HepG2 (cell line): ENCODE results near the gene ARFGAP3. TPM values are rescaled to one million over a fixed set of nuclear protein-coding genes. Genes with fewer than 3 reads are reported as not detected.

Experiments used
- HNRNPH1 ChIP-seq: fragments of 200-400 bp; formaldehyde crosslinking; optimal IDR thresholded peaks from 2 replicates; pipeline ENCODE3; 2017; ENCODE audit warnings: mild to moderate bottlenecking, low read depth, low read length
- JARID2 ChIP-seq: sonication (generic); formaldehyde crosslinking; IDR thresholded peaks from 2 replicates; pipeline ENCODE4 v1.8.1; 2023; ENCODE audit warnings: missing genetic modification reagents, inconsistent platforms; ENCODE audit not compliant: insufficient replicate concordance
- NAIF1 ChIP-seq: sonication (generic); formaldehyde crosslinking; IDR thresholded peaks from 2 replicates; pipeline ENCODE4 v1.5.0; 2020; ENCODE audit warnings: mild to moderate bottlenecking, missing genetic modification reagents, borderline replicate concordance
- PAF1 ChIP-seq: IDR thresholded peaks from 2 replicates; pipeline ENCODE4 v1.6.1; 2016; ENCODE audit warnings: missing genetic modification reagents, missing compliant biosample characterization
- POGZ ChIP-seq: sonication (generic); formaldehyde crosslinking; IDR thresholded peaks from 2 replicates; pipeline ENCODE4 v1.4.0; 2020; ENCODE audit warnings: mild to moderate bottlenecking, missing genetic modification reagents
- POLR2A ChIP-seq, 2 experiments: IDR thresholded peaks; 2 replicates each; pipeline ENCODE4 v1.6.1; 2011; ENCODE audit warnings: low read depth in 2 of 2, low read length in 2 of 2, mild to moderate bottlenecking in 1 of 2, moderate library complexity in 1 of 2; ENCODE audit not compliant: insufficient read depth in 1 of 2
- RELA ChIP-seq: sonication (generic); formaldehyde crosslinking; IDR thresholded peaks from 2 replicates; pipeline ENCODE4 v1.4.0; 2020; ENCODE audit warnings: missing genetic modification reagents
- TEAD3 ChIP-seq: optimal IDR thresholded peaks from 2 replicates; pipeline ENCODE3; 2016; ENCODE audit warnings: borderline replicate concordance
- THYN1 ChIP-seq: sonication (generic); formaldehyde crosslinking; IDR thresholded peaks from 2 replicates; pipeline ENCODE4 v1.8.1; 2023; ENCODE audit warnings: low read depth, mild to moderate bottlenecking, moderate library complexity, missing genetic modification reagents, borderline replicate concordance
- YEATS2 ChIP-seq: sonication (generic); formaldehyde crosslinking; IDR thresholded peaks from 2 replicates; pipeline ENCODE4 v1.4.0; 2020; ENCODE audit warnings: missing genetic modification reagents, borderline replicate concordance
- ZBTB38 ChIP-seq: sonication (generic); formaldehyde crosslinking; IDR thresholded peaks from 2 replicates; pipeline ENCODE4 v1.5.1; 2020; ENCODE audit warnings: mild to moderate bottlenecking, missing genetic modification reagents
- ZIK1 ChIP-seq: sonication (generic); formaldehyde crosslinking; IDR thresholded peaks from 2 replicates; pipeline ENCODE4 v1.5.0; 2020; ENCODE audit warnings: mild to moderate bottlenecking, low read depth, missing genetic modification reagents, borderline replicate concordance
- ZNF264 ChIP-seq: sonication (generic); formaldehyde crosslinking; IDR thresholded peaks from 2 replicates; pipeline ENCODE4 v1.4.0; 2020; ENCODE audit warnings: missing genetic modification reagents
- ZNF274 ChIP-seq: sonication (generic); formaldehyde crosslinking; IDR thresholded peaks from 2 replicates; pipeline ENCODE4 v1.5.1; 2020; ENCODE audit warnings: mild to moderate bottlenecking, missing genetic modification reagents
- ZNF292 ChIP-seq: sonication (generic); formaldehyde crosslinking; IDR thresholded peaks from 2 replicates; pipeline ENCODE4 v1.8.1; 2022; ENCODE audit warnings: mild to moderate bottlenecking, low read depth, missing genetic modification reagents, borderline replicate concordance
- ZNF451 ChIP-seq: sonication (generic); formaldehyde crosslinking; IDR thresholded peaks from 2 replicates; pipeline ENCODE4 v1.5.0; 2020; ENCODE audit warnings: mild to moderate bottlenecking, missing genetic modification reagents
- ZNF7 ChIP-seq: IDR thresholded peaks from 2 replicates; pipeline ENCODE4 v1.6.1; 2016; ENCODE audit warnings: missing biosample characterization, missing genetic modification reagents
- ZNF790 ChIP-seq: sonication (generic); formaldehyde crosslinking; IDR thresholded peaks from 2 replicates; pipeline ENCODE4 v1.8.0; 2022; ENCODE audit warnings: missing genetic modification reagents, mild to moderate bottlenecking, borderline replicate concordance
- ZNF792 ChIP-seq: IDR thresholded peaks from 2 replicates; pipeline ENCODE4 v1.6.1; 2016
- polyA plus RNA-seq, 8 experiments: library from polyadenylated mRNA; depleted of rRNA in 3 of 8; stranded (reverse) in 7 of 8; unstranded in 1 of 8; fragments of >200 nt; fragmentation: Illumina TruSeq in 4 of 8; extraction: Trizol in 4 of 8; gene quantifications; 2 replicates each; pipeline versions ENCODE4 v1.2.1 to v1.2.3, GENCODE V29; 2011 to 2016; ENCODE audit warnings: low read depth in 4 of 8, missing spikeins in 1 of 8, mixed read lengths in 1 of 8; ENCODE audit not compliant: insufficient read depth in 1 of 8
- total RNA-seq, 5 experiments: library from RNA; depleted of rRNA; stranded (reverse); fragments of >200 nt; fragmentation: Illumina TruSeq; extraction: Trizol; gene quantifications; 2 replicates each; pipeline ENCODE4 v1.2.3, GENCODE V29; 2016; ENCODE audit warnings: low read depth in 1 of 5
- TF ChIP-seq, protein P1 (sequence below): sonication (generic); formaldehyde crosslinking; IDR thresholded peaks from 2 replicates; pipeline ENCODE4 v1.4.0; 2020; ENCODE audit warnings: missing genetic modification reagents
- TF ChIP-seq, protein P2 (sequence below): sonication (generic); formaldehyde crosslinking; IDR thresholded peaks from 2 replicates; pipeline ENCODE4 v1.4.0; 2020; ENCODE audit warnings: mild to moderate bottlenecking, missing genetic modification reagents
- TF ChIP-seq, protein P3 (sequence below): sonication (generic); formaldehyde crosslinking; IDR thresholded peaks from 2 replicates; pipeline ENCODE4 v1.5.0; 2020; ENCODE audit warnings: mild to moderate bottlenecking, low read depth, missing genetic modification reagents, borderline replicate concordance
- TF ChIP-seq, protein P4 (sequence below): conservative IDR thresholded peaks from 2 replicates; pipeline ENCODE4 v1.6.1; 2018; ENCODE audit warnings: missing genetic modification reagents

The ARFGAP3 gene
- total and polyA plus RNA-seq, 2 of the 13 experiments (the other 11 are each of a cell fraction or from before 2014, with no cell fraction given): 41.7 to 61.6 TPM

DNA sequence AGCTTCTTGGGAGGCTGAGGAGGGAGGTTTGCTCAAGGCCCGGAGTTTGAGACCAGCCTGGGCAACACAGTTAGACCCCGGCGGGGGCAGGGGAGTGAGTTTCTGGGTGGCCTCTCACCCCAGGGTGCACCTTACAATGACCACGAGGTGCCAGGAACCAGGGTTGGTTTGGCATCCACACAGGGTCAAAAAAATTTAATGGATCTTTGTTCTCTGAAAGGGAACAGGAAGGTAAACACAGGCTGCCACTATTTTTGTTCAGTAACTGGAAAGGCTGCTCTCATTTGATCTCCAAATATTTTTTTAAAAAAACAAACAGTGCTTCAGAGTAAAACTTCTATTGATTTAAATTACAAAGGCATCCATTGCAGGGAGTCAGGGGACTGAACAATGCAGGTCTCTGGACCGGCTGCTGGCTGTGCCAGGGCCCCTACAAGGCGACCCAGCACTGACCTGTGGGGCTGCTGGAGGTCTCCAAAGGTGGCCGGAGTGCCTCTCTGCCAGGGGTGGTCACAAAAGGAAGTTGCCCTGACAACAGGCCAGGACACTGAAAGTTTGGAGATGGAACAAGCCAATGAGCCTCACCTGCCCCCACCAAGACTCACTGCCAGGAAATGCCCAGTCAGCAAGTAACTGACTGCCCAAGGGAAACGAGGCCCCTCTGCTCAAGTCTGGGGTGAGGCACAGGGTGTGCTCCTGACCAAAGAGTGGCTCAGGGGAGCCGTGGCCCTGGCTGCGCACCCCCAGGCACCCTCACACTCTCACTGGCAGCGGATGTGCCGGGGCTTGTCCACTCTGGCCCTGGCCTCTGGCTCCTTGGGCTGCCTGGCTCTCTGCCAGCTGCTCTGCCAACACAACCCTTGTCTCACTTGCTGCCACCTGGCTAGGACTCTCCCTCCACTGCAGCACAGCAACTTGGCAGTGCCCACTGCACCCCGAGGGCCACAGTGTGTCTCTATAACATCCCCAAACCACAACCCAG is 51.8 kb downstream of the ARFGAP3 start (continued):
- TF ChIP-seq, protein P1, sequence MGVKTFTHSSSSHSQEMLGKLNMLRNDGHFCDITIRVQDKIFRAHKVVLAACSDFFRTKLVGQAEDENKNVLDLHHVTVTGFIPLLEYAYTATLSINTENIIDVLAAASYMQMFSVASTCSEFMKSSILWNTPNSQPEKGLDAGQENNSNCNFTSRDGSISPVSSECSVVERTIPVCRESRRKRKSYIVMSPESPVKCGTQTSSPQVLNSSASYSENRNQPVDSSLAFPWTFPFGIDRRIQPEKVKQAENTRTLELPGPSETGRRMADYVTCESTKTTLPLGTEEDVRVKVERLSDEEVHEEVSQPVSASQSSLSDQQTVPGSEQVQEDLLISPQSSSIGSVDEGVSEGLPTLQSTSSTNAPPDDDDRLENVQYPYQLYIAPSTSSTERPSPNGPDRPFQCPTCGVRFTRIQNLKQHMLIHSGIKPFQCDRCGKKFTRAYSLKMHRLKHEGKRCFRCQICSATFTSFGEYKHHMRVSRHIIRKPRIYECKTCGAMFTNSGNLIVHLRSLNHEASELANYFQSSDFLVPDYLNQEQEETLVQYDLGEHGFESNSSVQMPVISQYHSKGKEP: no peak
- TF ChIP-seq ZNF264 (CRISPR knock-in tag): no peak
- TF ChIP-seq, protein P2, sequence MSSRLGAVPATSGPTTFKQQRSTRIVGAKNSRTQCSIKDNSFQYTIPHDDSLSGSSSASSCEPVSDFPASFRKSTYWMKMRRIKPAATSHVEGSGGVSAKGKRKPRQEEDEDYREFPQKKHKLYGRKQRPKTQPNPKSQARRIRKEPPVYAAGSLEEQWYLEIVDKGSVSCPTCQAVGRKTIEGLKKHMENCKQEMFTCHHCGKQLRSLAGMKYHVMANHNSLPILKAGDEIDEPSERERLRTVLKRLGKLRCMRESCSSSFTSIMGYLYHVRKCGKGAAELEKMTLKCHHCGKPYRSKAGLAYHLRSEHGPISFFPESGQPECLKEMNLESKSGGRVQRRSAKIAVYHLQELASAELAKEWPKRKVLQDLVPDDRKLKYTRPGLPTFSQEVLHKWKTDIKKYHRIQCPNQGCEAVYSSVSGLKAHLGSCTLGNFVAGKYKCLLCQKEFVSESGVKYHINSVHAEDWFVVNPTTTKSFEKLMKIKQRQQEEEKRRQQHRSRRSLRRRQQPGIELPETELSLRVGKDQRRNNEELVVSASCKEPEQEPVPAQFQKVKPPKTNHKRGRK (CRISPR knock-in tag): no peak
- peak; percentile 59; the same call in 1 of the 2 replicates for TF ChIP-seq POGZ
- no peak for TF ChIP-seq THYN1 (CRISPR knock-in tag)
- no peak; the same call in 1 of the 2 replicates for TF ChIP-seq NAIF1 (CRISPR knock-in tag)
- TF ChIP-seq ZBTB38 (CRISPR knock-in tag): peak; percentile 79
- TF ChIP-seq RELA (CRISPR knock-in tag): no peak
- TF ChIP-seq PAF1 (CRISPR knock-in tag): no peak
- TF ChIP-seq ZNF274 (CRISPR knock-in tag): no peak
- TF ChIP-seq YEATS2 (CRISPR knock-in tag): no peak
- TF ChIP-seq TEAD3 (CRISPR knock-in tag): peak; percentile 5
- TF ChIP-seq ZNF790 (CRISPR knock-in tag): no peak
- TF ChIP-seq, protein P3, sequence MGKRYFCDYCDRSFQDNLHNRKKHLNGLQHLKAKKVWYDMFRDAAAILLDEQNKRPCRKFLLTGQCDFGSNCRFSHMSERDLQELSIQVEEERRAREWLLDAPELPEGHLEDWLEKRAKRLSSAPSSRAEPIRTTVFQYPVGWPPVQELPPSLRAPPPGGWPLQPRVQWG: no peak
- TF ChIP-seq POLR2A (IDR thresholded peaks at IDR 0.05; ENCODE audit: insufficient read depth in 1 of 2, low read depth in 2 of 2, low read length in 2 of 2): no peak
- TF ChIP-seq ZNF792 (CRISPR knock-in tag): no peak
- TF ChIP-seq, protein P4, sequence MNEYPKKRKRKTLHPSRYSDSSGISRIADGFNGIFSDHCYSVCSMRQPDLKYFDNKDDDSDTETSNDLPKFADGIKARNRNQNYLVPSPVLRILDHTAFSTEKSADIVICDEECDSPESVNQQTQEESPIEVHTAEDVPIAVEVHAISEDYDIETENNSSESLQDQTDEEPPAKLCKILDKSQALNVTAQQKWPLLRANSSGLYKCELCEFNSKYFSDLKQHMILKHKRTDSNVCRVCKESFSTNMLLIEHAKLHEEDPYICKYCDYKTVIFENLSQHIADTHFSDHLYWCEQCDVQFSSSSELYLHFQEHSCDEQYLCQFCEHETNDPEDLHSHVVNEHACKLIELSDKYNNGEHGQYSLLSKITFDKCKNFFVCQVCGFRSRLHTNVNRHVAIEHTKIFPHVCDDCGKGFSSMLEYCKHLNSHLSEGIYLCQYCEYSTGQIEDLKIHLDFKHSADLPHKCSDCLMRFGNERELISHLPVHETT (CRISPR knock-in tag): no peak
- peak; percentile 68; the same call in 1 of the 2 replicates for TF ChIP-seq ZNF292 (CRISPR knock-in tag)
- TF ChIP-seq ZNF7 (CRISPR knock-in tag): no peak
- no peak for TF ChIP-seq JARID2 (CRISPR knock-in tag)
- TF ChIP-seq HNRNPH1: no peak
- TF ChIP-seq ZIK1 (CRISPR knock-in tag): no peak
- no peak for TF ChIP-seq ZNF451 (CRISPR knock-in tag)
